Parathyroid adenoma (tissue), 2 donors: Measurements from ENCODE around the gene PON3.

ENCODE experiments used
- H2AFZ ChIP-seq: fragments of 300-600 bp; sonication (generic); one replicate; pipeline ENCODE4 v1.7.0; 2017; ENCODE audit warnings: antibody characterized with exemption, mild to moderate bottlenecking
- H3K27ac ChIP-seq: fragments of 300-600 bp; sonication (generic); one replicate; pipeline ENCODE4 v1.7.0; 2017
- H3K27me3 ChIP-seq: fragments of 300-600 bp; sonication (generic); one replicate; pipeline ENCODE4 v1.7.0; 2017; ENCODE audit warnings: low read length; ENCODE audit not compliant: control insufficient read depth, insufficient read depth
- H3K36me3 ChIP-seq: fragments of 300-600 bp; sonication (generic); one replicate; pipeline ENCODE4 v1.7.0; 2017; ENCODE audit warnings: low read length; ENCODE audit not compliant: control insufficient read depth, insufficient read depth
- H3K4me1 ChIP-seq: fragments of 300-600 bp; sonication (generic); one replicate; pipeline ENCODE4 v1.7.0; 2017; ENCODE audit warnings: control low read depth
- H3K4me2 ChIP-seq: fragments of 300-600 bp; sonication (generic); one replicate; pipeline ENCODE4 v1.7.0; 2017; ENCODE audit warnings: low read length
- H3K4me3 ChIP-seq: fragments of 300-600 bp; sonication (generic); one replicate; pipeline ENCODE4 v1.7.0; 2017; ENCODE audit warnings: low read depth, low read length
- H3K79me2 ChIP-seq: fragments of 300-600 bp; sonication (generic); one replicate; pipeline ENCODE4 v1.7.0; 2017; ENCODE audit warnings: control low read depth
- H3K9ac ChIP-seq: fragments of 300-600 bp; sonication (generic); one replicate; pipeline ENCODE4 v1.7.0; 2017; ENCODE audit warnings: mild to moderate bottlenecking
- H3K9me3 ChIP-seq: fragments of 300-600 bp; sonication (generic); one replicate; pipeline ENCODE4 v1.7.0; 2017; ENCODE audit warnings: low read length; ENCODE audit not compliant: control insufficient read depth
- TF ChIP-seq, protein P1 (sequence below): fragments of 300-600 bp; sonication (generic); IDR thresholded peaks from one replicate; pipeline ENCODE4 v1.7.0; 2017; ENCODE audit warnings: antibody characterized with exemption, mild to moderate bottlenecking
- donor health status: primary hyperparathyroidism.

Gene PON3

DNA sequence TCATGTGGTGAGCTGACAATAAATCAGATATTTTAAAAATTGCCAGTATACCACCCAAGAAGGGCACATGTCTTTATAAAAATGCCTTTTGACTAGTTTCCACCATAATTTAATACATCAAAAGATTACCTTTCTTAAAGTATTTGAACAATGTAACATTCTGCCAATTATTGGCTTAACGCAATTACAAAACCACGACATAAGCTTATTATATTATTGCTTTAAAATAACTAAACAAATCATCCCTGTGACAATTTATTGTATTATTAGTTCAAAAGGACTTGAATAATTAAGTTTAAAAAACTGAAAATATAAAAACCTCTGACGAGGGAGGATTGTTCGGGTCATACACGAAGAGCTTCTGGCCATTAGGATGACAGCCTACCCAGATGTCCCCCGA lies 9.6 kb upstream of the PON3 start:
- TF ChIP-seq, protein P1, sequence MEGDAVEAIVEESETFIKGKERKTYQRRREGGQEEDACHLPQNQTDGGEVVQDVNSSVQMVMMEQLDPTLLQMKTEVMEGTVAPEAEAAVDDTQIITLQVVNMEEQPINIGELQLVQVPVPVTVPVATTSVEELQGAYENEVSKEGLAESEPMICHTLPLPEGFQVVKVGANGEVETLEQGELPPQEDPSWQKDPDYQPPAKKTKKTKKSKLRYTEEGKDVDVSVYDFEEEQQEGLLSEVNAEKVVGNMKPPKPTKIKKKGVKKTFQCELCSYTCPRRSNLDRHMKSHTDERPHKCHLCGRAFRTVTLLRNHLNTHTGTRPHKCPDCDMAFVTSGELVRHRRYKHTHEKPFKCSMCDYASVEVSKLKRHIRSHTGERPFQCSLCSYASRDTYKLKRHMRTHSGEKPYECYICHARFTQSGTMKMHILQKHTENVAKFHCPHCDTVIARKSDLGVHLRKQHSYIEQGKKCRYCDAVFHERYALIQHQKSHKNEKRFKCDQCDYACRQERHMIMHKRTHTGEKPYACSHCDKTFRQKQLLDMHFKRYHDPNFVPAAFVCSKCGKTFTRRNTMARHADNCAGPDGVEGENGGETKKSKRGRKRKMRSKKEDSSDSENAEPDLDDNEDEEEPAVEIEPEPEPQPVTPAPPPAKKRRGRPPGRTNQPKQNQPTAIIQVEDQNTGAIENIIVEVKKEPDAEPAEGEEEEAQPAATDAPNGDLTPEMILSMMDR, result no peak
- Histone ChIP-seq H3K4me1 (peaks cover 11% of the 10 kb centered on the region), H3K27ac (no peak overlapping the region), H3K4me2 (no peak overlapping the region), H3K79me2 (no peaks in the 10 kb centered on the region), H3K4me3 (no peak overlapping the region), H3K9me3 (no peaks in the 10 kb centered on the region), H3K27me3 (no peaks in the 10 kb centered on the region), H3K36me3 (no peaks in the 10 kb centered on the region), H2AFZ (no peak overlapping the region), H3K9ac (no peak overlapping the region)

DNA sequence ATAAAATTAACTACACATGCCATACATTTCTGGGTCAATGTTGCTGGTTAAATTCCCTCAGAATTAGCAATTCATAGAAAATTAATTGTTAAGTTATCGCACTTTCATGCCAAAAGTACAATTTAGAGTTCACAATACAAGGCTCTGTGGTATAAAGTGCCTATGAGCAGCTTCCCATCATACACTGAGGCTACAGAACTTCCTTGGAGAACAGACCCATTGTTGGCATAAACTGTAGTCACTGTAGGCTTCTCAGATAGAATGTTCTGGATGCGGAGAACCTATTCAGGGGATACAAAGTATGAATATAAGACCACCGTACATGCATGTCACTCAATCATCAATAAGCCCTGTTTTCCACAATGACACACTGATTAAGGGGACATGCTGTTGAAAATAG lies 9.0 kb upstream of the PON3 start:
- Histone ChIP-seq H3K4me2 (no peak overlapping the region), H3K27ac (no peak overlapping the region), H3K4me1 (peaks cover 11% of the 10 kb centered on the region), H3K79me2 (no peaks in the 10 kb centered on the region), H3K27me3 (no peaks in the 10 kb centered on the region), H3K4me3 (no peak overlapping the region), H3K9ac (no peak overlapping the region), H2AFZ (no peak overlapping the region), H3K36me3 (no peaks in the 10 kb centered on the region), H3K9me3 (no peaks in the 10 kb centered on the region)
- TF ChIP-seq, protein P1, result no peak

DNA sequence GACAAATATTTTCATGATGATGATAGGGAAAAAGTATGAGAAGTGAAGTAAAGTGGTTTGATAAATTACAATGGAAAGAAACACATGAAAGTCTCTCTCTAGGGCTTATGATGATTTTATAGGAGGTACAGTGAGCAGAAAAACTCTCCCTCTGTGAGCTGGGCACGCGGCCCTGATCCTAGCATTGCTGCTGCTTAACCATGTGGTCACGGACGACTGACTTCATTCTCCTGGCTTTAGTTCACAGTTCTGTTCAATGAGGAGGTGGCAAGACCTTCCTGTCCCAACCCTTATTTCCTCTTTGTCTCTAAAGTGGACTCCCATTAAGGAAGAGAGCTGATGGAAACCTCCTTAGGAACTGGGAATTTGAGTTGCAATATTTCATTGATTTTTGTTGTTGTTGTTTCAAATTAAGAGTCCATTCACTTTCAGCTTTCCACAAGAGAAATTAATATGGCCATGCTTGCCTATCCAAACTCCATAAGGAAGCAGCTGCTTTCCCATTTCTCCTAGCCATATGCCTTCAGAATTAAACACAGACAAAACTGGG lies 8.2 kb upstream of the PON3 start:
- no peak overlapping the region for H3K9ac ChIP-seq
- no peak overlapping the region for H3K27ac ChIP-seq
- H3K4me2 ChIP-seq, result no peak overlapping the region
- no peaks in the 10 kb centered on the region for H3K9me3 ChIP-seq
- H3K79me2 ChIP-seq, result no peaks in the 10 kb centered on the region
- no peaks in the 10 kb centered on the region for H3K36me3 ChIP-seq
- H2AFZ ChIP-seq, result no peak overlapping the region
- no peak overlapping the region for H3K4me3 ChIP-seq
- TF ChIP-seq, protein P1, result no peak
- H3K4me1 ChIP-seq, result peaks cover 11% of the 10 kb centered on the region
- no peaks in the 10 kb centered on the region for H3K27me3 ChIP-seq

DNA sequence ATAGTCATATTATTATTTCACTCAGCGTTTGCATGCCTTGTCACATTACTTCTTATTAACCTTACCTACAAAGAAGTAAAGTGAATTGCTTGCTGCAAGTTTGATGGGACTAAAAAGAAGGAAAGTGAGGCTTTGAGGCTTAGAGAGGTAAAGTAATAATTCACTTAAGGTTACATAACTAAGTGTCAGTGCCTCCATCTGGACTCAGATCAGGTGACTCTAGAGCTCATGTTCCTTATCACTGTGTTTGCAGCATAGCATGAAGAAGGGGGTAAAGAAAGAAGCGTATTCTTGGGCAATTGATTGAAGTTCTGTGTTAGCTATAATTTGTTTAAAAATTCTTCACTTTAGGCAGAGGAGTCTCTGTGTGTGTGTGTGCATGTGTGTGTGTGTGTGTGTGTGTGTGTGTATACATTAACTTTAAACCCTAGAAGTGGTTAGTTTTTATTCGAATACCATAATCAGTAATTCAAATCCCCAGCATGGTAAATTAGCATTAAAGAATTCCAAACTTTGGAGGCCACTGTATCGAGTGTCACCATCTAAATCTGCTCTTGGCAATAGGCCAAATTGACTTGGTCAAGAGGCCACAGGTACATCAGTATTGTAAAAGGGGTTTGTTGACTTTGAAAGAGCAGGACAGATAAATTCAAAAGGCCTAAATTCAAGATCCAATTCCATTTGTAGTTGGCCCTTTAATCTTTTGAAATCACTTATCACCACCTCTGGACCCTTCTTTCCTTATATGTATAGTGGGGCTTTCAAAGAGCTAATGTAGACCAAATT lies 2.2 kb upstream of the PON3 start:
- Histone ChIP-seq H3K4me3 (no peak overlapping the region), H3K9me3 (no peaks in the 10 kb centered on the region), H3K27me3 (no peaks in the 10 kb centered on the region), H3K9ac (no peak overlapping the region), H3K79me2 (no peaks in the 10 kb centered on the region), H3K4me1 (peaks cover 6% of the 10 kb centered on the region), H2AFZ (no peak overlapping the region), H3K27ac (no peak overlapping the region), H3K36me3 (no peaks in the 10 kb centered on the region), H3K4me2 (no peak overlapping the region)
- TF ChIP-seq, protein P1, result no peak

DNA sequence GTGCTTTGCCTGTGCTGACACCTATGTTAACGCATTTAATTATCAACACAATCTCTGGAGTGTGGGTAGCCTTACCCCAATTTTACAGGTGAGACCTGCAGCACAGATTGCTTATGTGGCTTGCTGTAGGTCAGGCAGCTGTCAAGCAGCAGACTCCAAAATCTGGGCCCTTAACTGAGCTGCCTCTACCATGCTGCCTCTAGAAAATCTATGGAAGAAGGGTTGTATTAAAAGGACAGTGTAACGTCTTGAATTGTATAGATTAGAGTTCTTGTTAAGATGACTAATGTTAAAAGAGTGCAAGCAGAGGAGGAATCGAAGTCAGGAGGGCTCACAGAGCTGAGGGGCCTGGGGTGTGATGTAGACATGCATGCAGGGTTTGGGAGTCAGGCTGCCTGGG lies 1.2 kb upstream of the PON3 start:
- Histone ChIP-seq H3K4me3 (peak overlapping the region; percentile 64), H3K4me2 (peak overlapping the region; percentile 68), H3K36me3 (no peaks in the 10 kb centered on the region), H3K27me3 (no peaks in the 10 kb centered on the region), H3K4me1 (peaks cover 4% of the 10 kb centered on the region), H3K79me2 (no peaks in the 10 kb centered on the region), H3K9me3 (no peaks in the 10 kb centered on the region), H3K27ac (no peak overlapping the region), H3K9ac (no peak overlapping the region), H2AFZ (no peak overlapping the region)
- TF ChIP-seq, protein P1, result no peak
